T-helper 1 cell treated with Interleukin-12 subunit alpha and Interleukin-12 subunit beta and Interleukin-4 antibody, amounts not matched to agents 30 μg/mL and 1 μg/mL, for 36 hours (primary cell): ENCODE measurements around the gene LIN7B.
"Not testable (repeated sequence)": the region's sequence is repeated elsewhere in the genome, so short reads cannot be mapped to it uniquely, and the experiment has no call there.

Source experiments
- H3K27ac Mint-ChIP-seq: one replicate; pipeline ENCODE4 v1.8.0; 2021; ENCODE audit warnings: mild to moderate bottlenecking, mixed read lengths
- H3K27me3 Mint-ChIP-seq: one replicate; pipeline ENCODE4 v1.8.0; 2021; ENCODE audit warnings: low read depth, mixed read lengths
- H3K36me3 Mint-ChIP-seq: one replicate; pipeline ENCODE4 v1.8.0; 2021; ENCODE audit warnings: low read depth, mixed read lengths
- H3K4me1 Mint-ChIP-seq: one replicate; pipeline ENCODE4 v1.8.0; 2021; ENCODE audit warnings: low read depth, mixed read lengths
- H3K4me3 Mint-ChIP-seq: one replicate; pipeline ENCODE4 v1.8.0; 2021; ENCODE audit warnings: mild to moderate bottlenecking, moderate library complexity, mixed read lengths
- H3K9me3 Mint-ChIP-seq: one replicate; pipeline ENCODE4 v1.8.0; 2021; ENCODE audit warnings: mixed read lengths

Gene LIN7B

GRCh38 chr19:49121841-49122240 lies 7.7 kb downstream of the LIN7B start:
- H3K9me3 Mint-ChIP-seq, H3K4me3 Mint-ChIP-seq, H3K36me3 Mint-ChIP-seq, H3K27ac Mint-ChIP-seq: not testable (repeated sequence)
- peaks cover 17% of the 10 kb centered on the region for H3K4me1 Mint-ChIP-seq
- peaks cover 20% of the 10 kb centered on the region for H3K27me3 Mint-ChIP-seq

GRCh38 chr19:49123285-49123684 lies 9.1 kb downstream of the LIN7B start:
- H3K4me1 Mint-ChIP-seq, result peaks cover 13% of the 10 kb centered on the region
- not testable (repeated sequence) for H3K9me3 Mint-ChIP-seq, H3K27ac Mint-ChIP-seq, H3K36me3 Mint-ChIP-seq, H3K4me3 Mint-ChIP-seq
- peaks cover 20% of the 10 kb centered on the region for H3K27me3 Mint-ChIP-seq

GRCh38 chr19:49125025-49125731 lies 11.0 kb downstream of the LIN7B start:
- Mint-ChIP-seq H3K27ac (no peak overlapping the region), H3K4me1 (peaks cover 16% of the 10 kb centered on the region), H3K4me3 (no peak overlapping the region), H3K36me3 (no peaks in the 10 kb centered on the region), H3K9me3 (no peaks in the 10 kb centered on the region), H3K27me3 (peaks cover 20% of the 10 kb centered on the region)

DNA sequence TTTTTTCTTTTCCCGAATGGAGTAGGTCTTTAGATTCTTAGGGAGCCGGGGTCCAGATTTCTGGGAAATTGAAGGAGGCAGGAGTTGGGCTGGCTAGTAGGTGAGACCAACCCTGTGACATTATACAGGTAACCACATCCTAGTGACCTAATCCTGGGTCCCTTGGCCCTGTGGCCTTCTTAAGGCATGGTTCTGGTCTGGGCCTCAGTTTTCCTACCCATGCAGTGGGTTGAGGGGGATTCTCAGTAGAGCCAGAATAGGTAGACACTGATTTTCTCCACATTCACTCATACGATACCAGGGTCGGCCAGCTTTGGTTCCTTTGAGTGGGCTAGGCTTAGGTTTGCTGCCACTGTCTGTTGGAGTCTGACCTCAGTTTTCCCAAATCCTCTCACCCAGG lies 12.4 kb downstream of the LIN7B start:
- Mint-ChIP-seq H3K27me3 (peaks cover 11% of the 10 kb centered on the region), H3K9me3 (no peaks in the 10 kb centered on the region), H3K27ac (no peak overlapping the region), H3K36me3 (no peaks in the 10 kb centered on the region), H3K4me1 (peaks cover 9% of the 10 kb centered on the region), H3K4me3 (no peak overlapping the region)

DNA sequence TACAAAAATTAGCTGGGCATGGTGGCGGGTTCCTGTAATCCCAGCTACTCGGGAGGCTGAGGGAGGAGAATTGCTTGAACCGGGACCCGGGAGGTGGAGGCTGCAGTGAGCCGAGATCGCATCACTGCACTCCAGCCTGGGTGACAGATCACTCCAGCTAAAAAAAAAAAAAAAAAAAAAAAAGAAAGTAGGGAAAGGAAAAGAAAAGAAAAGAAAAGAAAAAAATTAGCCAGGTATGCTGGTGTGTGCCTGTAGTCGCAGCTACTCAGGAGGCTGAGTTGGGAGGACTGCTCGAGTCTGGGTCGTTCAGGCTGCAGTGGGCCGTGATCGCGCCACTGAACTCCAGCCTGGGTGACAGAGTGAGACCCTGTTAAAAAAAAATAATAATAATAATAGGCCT lies 13.1 kb downstream of the LIN7B start:
- H3K4me3 Mint-ChIP-seq, H3K36me3 Mint-ChIP-seq: not testable (repeated sequence)

GRCh38 chr19:49127674-49128544 lies 13.7 kb downstream of the LIN7B start:
- Mint-ChIP-seq H3K27me3 (peaks cover 5% of the 10 kb centered on the region), H3K27ac (peak overlapping the region; percentile 75), H3K36me3 (no peaks in the 10 kb centered on the region), H3K9me3 (no peaks in the 10 kb centered on the region), H3K4me3 (peak overlapping the region; percentile 92), H3K4me1 (peaks cover 12% of the 10 kb centered on the region)

More for the DNA sequence above, 13.1 kb downstream of the LIN7B start:
- H3K27ac Mint-ChIP-seq, H3K27me3 Mint-ChIP-seq, H3K4me1 Mint-ChIP-seq, H3K9me3 Mint-ChIP-seq: not testable (repeated sequence)

DNA sequence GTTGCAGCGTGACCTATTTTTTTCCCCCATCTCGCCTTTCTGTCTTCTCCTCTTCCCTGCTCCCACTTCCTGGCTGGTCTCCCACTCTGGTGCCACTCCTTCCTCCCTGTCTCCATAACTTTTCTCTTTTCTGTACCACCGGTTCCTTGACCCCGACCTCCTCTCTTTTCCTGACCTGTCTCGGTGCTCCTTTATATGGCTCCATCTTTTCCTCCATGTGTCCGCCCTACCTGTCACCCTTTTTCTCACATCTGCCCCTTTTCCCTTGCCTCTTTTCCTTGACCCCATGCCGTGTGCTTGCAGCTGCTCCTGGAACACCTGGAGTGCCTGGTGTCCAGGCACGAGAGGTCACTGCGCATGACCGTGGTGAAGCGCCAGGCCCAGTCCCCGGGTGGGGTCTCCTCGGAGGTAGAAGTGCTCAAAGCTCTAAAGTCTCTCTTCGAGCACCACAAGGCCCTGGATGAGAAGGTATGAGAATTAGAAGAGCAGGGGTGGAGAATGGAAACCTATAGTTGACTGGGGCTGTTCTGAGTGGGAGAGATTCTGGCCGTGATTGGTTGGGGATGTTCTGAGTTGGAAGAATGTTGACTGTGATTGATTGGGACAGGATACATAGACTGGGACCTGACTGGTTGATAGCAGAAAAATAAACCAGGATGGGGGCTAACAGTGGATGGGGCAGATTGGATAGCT lies 14.5 kb downstream of the LIN7B start:
- H3K4me3 Mint-ChIP-seq, result peak overlapping the region; percentile 92
- H3K4me1 Mint-ChIP-seq, result peaks cover 16% of the 10 kb centered on the region
- H3K36me3 Mint-ChIP-seq, result peaks cover 1% of the 10 kb centered on the region
- H3K9me3 Mint-ChIP-seq, result no peaks in the 10 kb centered on the region
- H3K27me3 Mint-ChIP-seq, result peaks cover 2% of the 10 kb centered on the region
- H3K27ac Mint-ChIP-seq, result peak overlapping the region; percentile 11

DNA sequence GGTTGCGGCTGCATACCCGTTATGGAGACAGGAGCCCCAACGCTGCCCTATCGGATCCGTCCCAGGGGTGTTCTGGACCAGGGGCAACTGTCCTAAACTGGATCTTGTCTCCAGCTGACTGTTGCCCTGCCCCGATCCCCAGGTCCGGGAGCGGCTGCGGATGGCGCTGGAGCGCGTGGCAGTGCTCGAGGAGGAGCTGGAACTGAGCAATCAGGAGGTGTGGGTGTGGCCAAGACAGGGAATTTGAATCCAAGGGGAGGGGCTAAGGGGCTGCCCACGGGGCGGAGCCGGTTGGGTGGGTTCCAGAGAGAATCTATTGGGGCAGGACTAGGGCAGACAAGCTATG lies 15.0 kb downstream of the LIN7B start:
- Mint-ChIP-seq H3K36me3 (peaks cover 1% of the 10 kb centered on the region), H3K27me3 (no peaks in the 10 kb centered on the region), H3K4me3 (no peak overlapping the region), H3K9me3 (no peaks in the 10 kb centered on the region), H3K27ac (no peak overlapping the region), H3K4me1 (peaks cover 20% of the 10 kb centered on the region)

DNA sequence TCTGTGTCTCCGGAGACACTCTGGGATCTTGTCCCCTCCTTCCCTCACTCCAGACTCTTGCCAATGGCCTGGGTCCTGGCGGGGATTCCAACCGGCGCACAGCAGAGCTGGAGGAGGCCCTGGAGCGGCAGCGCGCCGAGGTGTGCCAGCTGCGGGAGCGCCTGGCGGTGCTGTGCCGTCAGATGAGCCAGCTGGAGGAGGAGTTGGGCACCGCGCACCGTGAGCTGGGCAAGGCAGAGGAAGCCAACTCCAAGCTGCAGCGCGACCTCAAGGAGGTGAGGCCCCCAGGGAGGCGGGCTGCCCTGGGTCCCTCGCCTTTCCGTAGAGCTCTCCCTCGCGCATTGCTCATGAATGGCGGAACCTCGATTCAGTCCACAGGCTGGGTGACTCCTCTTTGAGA lies 16.2 kb downstream of the LIN7B start:
- H3K4me3 Mint-ChIP-seq, result no peak overlapping the region
- no peaks in the 10 kb centered on the region for H3K27me3 Mint-ChIP-seq
- H3K9me3 Mint-ChIP-seq, result no peaks in the 10 kb centered on the region
- no peak overlapping the region for H3K27ac Mint-ChIP-seq
- peaks cover 21% of the 10 kb centered on the region for H3K4me1 Mint-ChIP-seq
- H3K36me3 Mint-ChIP-seq, result peaks cover 1% of the 10 kb centered on the region

- Mint-ChIP-seq H3K36me3 (peaks cover 1% of the 10 kb centered on the region), H3K27ac (no peak overlapping the region), H3K4me1 (peaks cover 20% of the 10 kb centered on the region), H3K4me3 (peak overlapping the region; percentile 87), H3K27me3 (no peaks in the 10 kb centered on the region), H3K9me3 (no peaks in the 10 kb centered on the region)
Observed at GRCh38 chr19:49132974-49133609, 18.9 kb downstream of the LIN7B start.

- Mint-ChIP-seq H3K27ac (peak overlapping the region; percentile 36), H3K4me3 (peak overlapping the region; percentile 87), H3K9me3 (no peaks in the 10 kb centered on the region), H3K27me3 (no peaks in the 10 kb centered on the region), H3K4me1 (peaks cover 15% of the 10 kb centered on the region), H3K36me3 (peaks cover 1% of the 10 kb centered on the region)
Observed at GRCh38 chr19:49133621-49134454, 19.7 kb downstream of the LIN7B start.

DNA sequence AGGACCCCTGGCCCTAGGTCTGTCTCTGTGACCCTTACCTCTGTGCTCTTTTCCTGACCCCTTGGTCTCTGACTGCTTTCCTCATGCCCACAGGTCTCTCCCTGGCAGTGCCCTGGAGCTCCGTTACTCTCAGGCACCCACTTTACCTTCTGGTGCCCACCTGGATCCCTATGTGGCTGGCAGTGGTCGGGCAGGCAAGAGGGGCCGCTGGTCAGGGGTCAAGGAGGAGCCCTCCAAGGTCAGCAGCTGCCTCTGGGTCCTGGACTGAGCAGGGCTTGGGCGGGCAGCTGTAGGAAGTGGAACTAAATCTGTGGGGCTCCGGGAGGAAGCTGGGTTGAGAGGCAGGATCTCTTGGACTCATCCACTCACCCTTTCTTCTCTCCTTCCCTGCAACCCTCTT lies 21.5 kb downstream of the LIN7B start:
- Mint-ChIP-seq H3K36me3 (peaks cover 1% of the 10 kb centered on the region), H3K4me3 (no peak overlapping the region), H3K27ac (no peak overlapping the region), H3K9me3 (no peaks in the 10 kb centered on the region), H3K27me3 (no peaks in the 10 kb centered on the region), H3K4me1 (peaks cover 13% of the 10 kb centered on the region)

DNA sequence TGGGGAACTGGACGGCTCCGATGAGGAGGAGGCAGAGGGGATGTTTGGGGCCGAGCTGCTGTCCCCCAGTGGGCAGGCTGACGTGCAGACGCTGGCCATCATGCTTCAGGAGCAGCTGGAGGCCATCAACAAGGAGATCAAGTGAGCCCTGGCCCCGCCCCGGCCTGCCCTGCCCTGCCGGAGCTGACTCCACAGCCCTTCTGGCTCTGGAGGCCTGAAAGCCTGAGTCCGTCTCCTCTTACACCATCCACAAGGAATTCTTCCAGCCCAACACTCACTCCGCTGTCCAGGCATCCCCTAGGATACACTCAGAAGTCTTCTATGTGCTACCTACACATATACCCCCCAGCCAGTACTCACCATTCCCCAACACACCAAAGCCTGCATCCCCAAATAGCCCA lies 22.6 kb downstream of the LIN7B start:
- no peaks in the 10 kb centered on the region for H3K27me3 Mint-ChIP-seq
- H3K9me3 Mint-ChIP-seq, result no peaks in the 10 kb centered on the region
- no peak overlapping the region for H3K4me3 Mint-ChIP-seq
- peaks cover 1% of the 10 kb centered on the region for H3K36me3 Mint-ChIP-seq
- no peak overlapping the region for H3K27ac Mint-ChIP-seq
- H3K4me1 Mint-ChIP-seq, result peaks cover 15% of the 10 kb centered on the region

DNA sequence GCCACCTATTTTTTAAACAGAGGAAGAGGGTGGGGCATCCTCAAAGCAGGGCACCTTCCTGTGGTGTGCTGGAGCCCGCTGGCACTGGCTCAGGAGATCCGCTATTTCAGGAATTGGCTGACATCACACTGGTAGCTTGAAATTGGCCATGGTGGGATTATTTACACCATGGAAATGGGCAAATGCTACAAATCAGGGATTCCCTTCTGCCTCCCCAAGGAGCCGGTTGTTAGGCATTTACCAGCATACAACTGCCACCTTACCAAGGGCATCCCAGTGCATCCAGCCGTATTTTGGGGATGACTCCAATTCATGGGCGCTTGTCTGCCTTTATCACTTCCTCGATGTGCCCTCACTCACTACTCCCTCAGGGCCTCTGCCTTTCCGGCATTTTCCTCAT lies 26.8 kb downstream of the LIN7B start:
- no peaks in the 10 kb centered on the region for H3K9me3 Mint-ChIP-seq
- H3K36me3 Mint-ChIP-seq, result no peaks in the 10 kb centered on the region
- peaks cover 16% of the 10 kb centered on the region for H3K4me1 Mint-ChIP-seq
- H3K27me3 Mint-ChIP-seq, result peaks cover 3% of the 10 kb centered on the region
- H3K4me3 Mint-ChIP-seq, result peak overlapping the region; percentile 23
- no peak overlapping the region for H3K27ac Mint-ChIP-seq
